Fibroblast of mammary gland (primary cell): Measurements from ENCODE around the gene ABHD16A.

Experiments
- DNase-seq: peaks from one replicate; pipeline ENCODE4 v3.0.0-alpha.2; 2010; ENCODE audit warnings: low read depth
- H3K4me3 ChIP-seq: 2 replicates; pipeline ENCODE4 v1.5.1; 2011; ENCODE audit warnings: low read depth, mild to moderate bottlenecking, low read length, moderate library complexity; ENCODE audit not compliant: control insufficient read depth
- TF ChIP-seq, protein P1 (sequence below): conservative IDR thresholded peaks from 2 replicates; pipeline ENCODE4 v1.5.1; 2011; ENCODE audit warnings: low read depth, low read length, inconsistent platforms; ENCODE audit not compliant: control insufficient read depth, insufficient read depth

The ABHD16A gene

DNA sequence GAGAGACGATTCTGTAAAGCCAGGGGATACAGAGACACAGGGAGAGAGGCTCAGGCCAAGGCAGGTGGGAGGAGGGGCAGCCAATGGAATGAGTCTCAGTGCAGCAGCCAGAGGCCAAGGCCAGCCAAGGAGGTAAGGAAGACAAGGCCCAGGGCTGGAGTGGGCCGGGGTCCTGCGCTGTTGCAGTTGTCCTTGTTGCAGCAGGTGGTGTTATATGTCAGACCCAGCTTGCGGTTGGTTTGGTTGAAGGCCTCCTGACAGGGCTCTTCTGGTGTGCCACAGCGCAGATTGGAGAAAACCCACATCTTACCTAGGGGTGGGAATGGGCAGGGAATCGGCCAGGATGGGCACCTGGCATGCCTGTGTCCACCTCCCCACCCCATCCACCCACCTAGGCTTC is 15.9 kb upstream of the ABHD16A start:
- TF ChIP-seq, protein P1, sequence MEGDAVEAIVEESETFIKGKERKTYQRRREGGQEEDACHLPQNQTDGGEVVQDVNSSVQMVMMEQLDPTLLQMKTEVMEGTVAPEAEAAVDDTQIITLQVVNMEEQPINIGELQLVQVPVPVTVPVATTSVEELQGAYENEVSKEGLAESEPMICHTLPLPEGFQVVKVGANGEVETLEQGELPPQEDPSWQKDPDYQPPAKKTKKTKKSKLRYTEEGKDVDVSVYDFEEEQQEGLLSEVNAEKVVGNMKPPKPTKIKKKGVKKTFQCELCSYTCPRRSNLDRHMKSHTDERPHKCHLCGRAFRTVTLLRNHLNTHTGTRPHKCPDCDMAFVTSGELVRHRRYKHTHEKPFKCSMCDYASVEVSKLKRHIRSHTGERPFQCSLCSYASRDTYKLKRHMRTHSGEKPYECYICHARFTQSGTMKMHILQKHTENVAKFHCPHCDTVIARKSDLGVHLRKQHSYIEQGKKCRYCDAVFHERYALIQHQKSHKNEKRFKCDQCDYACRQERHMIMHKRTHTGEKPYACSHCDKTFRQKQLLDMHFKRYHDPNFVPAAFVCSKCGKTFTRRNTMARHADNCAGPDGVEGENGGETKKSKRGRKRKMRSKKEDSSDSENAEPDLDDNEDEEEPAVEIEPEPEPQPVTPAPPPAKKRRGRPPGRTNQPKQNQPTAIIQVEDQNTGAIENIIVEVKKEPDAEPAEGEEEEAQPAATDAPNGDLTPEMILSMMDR: no peak
- DNase-seq: no peak
- no peak overlapping the region for H3K4me3 ChIP-seq

DNA sequence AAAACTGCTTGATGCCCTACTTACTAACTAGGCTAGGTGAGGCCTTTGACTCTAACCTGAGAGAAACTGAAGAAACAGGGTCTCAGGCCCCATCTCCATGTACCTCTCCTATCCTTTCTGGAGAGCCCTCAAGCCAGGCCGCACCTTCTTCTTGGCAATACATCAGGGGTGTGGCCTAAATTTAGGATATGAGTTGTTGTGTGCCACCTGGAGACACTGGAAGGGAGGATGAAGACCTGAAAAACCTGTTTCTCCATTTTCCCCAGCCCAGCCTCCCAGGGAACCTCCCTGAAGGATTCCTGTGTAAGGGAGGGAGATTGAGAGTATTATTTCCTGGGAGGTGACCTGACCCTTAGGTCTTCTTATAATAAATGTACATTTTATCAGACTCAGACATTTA is 15.1 kb upstream of the ABHD16A start:
- TF ChIP-seq, protein P1: no peak
- DNase-seq: no peak
- H3K4me3 ChIP-seq: no peak overlapping the region

DNA sequence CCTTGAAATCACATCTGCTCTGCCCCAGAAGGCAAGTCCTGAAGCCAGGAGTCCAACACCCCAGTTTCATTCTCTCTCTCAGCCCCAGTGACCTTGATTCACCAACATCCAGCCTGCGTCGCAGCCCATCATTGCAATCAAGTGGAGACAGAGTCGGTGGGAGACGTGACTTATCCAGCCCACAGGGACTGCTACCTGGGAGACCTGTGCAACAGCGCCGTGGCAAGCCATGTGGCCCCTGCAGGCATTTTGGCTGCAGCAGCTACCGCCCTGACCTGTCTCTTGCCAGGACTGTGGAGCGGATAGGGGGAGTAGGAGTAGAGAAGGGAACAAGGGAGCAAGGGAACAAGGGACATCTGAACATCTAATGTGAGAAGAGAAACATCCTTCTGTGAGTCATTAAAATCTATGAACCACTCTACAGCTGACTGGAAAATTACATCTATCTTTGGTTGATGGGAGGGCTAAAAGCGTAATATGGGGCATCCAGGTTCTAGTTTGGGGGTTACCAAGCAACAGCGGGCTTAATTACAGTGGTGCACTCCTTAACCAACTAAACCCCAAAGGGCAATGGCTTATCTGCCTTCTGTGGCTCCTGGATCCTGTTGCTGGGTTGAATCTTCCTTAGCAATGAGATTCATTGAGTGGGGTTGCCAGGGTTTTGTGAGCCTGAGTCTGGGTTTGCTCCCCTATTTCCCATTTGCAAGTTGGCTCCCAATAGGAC is 14.5 kb upstream of the ABHD16A start:
- TF ChIP-seq, protein P1: no peak
- no peak for DNase-seq
- no peak overlapping the region for H3K4me3 ChIP-seq

DNA sequence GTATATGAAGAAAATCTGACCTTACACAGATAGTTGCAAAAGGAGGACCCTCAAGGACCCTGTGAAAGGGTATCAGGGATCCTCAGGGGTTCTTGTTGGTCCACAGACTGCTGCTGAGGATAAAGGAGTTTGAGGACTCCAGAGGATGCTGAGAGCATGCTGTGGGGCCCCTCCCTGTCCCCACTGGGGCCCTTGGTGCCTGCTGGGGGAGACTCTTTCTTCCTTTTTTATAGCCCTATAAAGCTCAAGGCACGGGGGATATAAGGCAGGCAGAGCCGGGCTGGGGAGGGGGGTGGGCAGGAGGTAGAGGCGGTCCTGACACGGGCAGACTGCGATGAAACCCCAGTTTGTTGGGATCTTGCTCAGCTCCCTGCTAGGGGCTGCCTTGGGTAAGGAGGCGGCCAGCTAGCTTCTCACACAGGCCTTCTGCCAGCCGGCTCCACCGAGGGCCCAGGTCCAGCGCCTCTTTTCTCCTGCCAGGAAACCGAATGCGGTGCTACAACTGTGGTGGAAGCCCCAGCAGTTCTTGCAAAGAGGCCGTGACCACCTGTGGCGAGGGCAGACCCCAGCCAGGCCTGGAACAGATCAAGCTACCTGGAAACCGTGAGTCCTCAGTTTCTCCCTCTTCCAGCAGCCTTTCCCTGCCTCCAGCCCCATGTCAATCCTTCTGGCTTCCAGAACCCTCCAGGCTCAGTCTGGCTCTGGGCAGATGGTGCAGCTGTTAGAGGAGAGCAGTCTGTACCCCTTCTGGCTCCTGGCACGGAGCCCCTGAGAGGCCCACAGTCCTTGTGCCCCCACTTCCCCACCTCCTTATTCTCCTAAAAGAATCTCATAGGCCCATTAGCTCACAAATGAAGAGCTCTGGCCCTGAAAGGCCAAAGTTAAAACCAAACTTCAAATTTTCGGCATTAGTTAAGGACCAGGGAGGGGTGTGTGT is 12.2 kb upstream of the ABHD16A start, which contains the start of gene LY6G6D:
TSS of gene LY6G6D (plus strand) at position 327 of the 937 bp plus-strand sequence. CDS start at position 335, 8 bp downstream.
- DNase-seq: no peak
- TF ChIP-seq, protein P1: no peak
- no peak within 1 kb of the TSS for H3K4me3 ChIP-seq

DNA sequence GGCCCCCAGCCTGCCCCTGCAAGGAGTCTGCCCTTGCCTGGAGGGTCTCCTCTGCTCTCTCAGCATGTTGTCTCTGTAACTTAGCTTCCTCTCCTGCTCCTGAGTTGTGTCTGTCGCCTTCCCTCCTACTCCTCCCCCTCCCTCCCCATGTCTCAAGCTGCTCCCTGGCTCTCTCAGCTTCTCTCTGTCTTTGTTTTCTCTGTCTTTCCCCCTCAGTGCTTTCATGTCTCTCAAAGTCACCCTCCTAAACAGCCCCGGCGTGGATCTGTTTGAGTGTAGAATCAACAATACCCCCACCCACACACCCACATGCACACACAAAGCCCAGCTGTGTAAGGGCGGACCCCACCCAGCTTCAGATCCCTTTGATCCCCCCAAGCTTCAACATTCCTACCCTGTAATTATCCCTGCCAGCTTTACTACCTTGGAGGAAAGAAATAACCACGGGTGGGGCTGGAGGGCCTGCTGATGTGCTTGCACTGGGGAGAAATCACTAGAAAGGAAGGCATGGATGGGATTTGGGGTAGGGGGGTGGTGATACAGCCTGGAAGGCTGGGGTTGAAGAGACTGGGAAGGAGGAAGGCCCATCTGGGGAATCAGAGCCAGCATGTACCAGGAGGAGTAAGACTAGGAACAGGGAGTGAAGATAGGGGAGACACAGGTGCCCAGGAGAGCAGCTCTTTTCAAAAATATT is 11.0 kb upstream of the ABHD16A start:
- no peak overlapping the region for H3K4me3 ChIP-seq
- DNase-seq: no peak
- TF ChIP-seq, protein P1: no peak

DNA sequence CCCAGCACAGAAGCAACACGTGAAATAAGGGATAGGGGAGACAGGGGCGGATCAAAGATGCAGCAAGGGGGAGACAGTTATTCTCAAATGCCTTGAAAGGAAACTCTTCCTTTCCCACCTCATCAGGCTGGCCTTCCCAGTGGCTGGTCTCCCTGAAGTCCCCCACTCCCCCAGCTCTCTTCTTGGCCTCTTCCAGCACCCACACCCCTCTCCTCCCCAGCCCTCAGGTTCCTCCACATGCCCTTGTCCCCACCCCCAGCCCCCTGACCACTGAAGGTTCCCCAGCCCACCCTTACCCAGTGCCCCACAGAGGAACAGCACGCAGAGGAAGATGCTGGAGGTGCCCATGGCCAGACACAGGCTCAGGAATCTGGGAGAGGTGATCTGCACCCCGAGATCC is 10.3 kb upstream of the ABHD16A start:
- no peak for DNase-seq
- TF ChIP-seq, protein P1: no peak
- no peak overlapping the region for H3K4me3 ChIP-seq
